IPS-15b (cell line): Measurements from ENCODE around the gene WASHC3.
"Not testable (repeated sequence)": the region's sequence is repeated elsewhere in the genome, so short reads cannot be mapped to it uniquely, and the experiment has no call there.

Experiments
- H3K27me3 ChIP-seq: one replicate; pipeline ENCODE4 v1.6.1; 2013; ENCODE audit warnings: low read length; ENCODE audit not compliant: control insufficient read depth, insufficient read depth
- H3K36me3 ChIP-seq: one replicate; pipeline ENCODE4 v1.6.1; 2013; ENCODE audit warnings: low read length; ENCODE audit not compliant: control insufficient read depth, insufficient read depth
- H3K4me1 ChIP-seq: one replicate; pipeline ENCODE4 v1.6.1; 2013; ENCODE audit warnings: mild to moderate bottlenecking, low read length; ENCODE audit not compliant: control insufficient read depth, insufficient read depth
- H3K4me3 ChIP-seq: one replicate; pipeline ENCODE4 v1.5.1; 2013; ENCODE audit warnings: low read depth, low read length
- H3K9ac ChIP-seq: one replicate; pipeline ENCODE4 v1.6.1; 2013; ENCODE audit warnings: low read depth, mild to moderate bottlenecking, low read length
- H3K9me3 ChIP-seq: one replicate; pipeline ENCODE4 v1.6.1; 2013; ENCODE audit warnings: mild to moderate bottlenecking, low read length; ENCODE audit not compliant: control insufficient read depth, insufficient read depth

WASHC3 gene

DNA sequence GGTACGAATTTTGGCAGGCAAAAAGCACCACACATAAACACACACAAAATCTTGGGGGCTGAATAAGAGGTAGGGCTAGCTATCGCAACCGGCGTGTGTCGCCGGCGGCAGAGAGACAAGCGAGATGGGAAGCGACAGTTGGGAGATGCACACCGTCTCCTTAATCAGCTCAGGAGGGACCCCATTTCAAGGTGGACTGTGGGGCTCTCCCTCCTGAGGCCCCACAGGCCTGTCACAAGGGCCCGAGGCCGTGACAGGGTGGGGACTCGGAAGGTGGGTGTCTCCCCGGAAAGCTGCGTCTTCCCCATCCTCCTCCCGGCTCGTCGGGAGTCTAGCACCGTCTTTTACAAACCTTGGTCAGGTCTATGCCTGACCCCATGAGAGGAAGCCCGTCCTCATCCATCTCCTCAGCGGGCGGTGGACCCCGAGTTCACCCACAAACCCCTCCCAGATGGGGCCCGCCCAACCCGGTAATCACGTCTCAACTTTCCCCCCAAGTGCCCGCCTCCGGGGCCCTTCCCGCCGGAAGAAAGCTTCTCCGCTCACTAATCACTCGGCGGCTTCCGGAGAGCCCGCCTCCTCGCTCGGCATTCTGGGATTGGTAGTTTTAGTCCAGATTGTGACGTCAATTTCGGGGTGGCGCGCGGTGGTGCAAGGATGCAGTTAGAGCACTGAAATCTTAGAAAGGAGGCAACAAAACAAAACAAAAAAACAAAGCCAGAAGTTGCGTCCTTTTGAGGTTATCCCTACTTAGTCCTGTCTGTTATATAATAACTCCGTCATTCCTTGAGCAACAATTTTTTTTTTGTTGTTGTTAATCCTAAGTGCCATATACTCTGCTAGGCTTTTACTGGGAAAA, at the start of gene WASHC3:
Gene WASHC3, minus strand, starts transcription at position 432 of the 859 bp plus-strand sequence. Its CDS starts 29 bp downstream, at position 403.
- Histone ChIP-seq H3K9ac (peak within 1 kb of the TSS; percentile 81), H3K9me3 (no peaks in the 10 kb centered on the region), H3K4me3 (peak within 1 kb of the TSS; percentile 95), H3K36me3 (no peaks in the 10 kb centered on the region), H3K27me3 (no peaks in the 10 kb centered on the region), H3K4me1 (no peaks in the 10 kb centered on the region)

DNA sequence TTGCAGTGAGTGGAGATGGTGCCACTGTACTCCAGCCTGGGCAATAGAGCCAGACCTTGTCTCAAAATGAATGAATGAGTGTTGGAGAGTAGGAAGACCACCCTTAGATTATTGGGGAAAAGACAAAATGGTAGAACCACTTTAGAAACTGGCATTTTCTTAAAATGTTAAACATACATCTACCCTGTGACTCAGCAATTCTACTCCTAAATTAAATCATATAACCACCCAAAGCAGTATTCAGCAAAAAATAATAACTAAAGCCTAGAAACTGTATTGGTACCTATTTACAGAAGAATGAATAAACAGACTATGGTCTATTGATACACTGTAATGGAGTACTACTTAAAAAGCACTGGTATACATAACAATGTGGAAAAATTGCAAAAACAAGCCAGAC, 49.0 kb upstream of the WASHC3 start:
- no peak overlapping the region for H3K9ac ChIP-seq
- peaks cover 2% of the 10 kb centered on the region for H3K36me3 ChIP-seq
- no peaks in the 10 kb centered on the region for H3K9me3 ChIP-seq
- H3K4me1 ChIP-seq, result peaks cover 4% of the 10 kb centered on the region
- no peak overlapping the region for H3K4me3 ChIP-seq
- H3K27me3 ChIP-seq, result no peaks in the 10 kb centered on the region

GRCh38 chr12:102107970-102108369, 46.2 kb upstream of the WASHC3 start:
- H3K36me3 ChIP-seq, result peaks cover 2% of the 10 kb centered on the region
- no peak overlapping the region for H3K9ac ChIP-seq
- no peak overlapping the region for H3K4me3 ChIP-seq
- no peaks in the 10 kb centered on the region for H3K9me3 ChIP-seq
- H3K4me1 ChIP-seq, result peaks cover under 1% of the 10 kb centered on the region
- H3K27me3 ChIP-seq, result no peaks in the 10 kb centered on the region

- Histone ChIP-seq H3K4me3 (no peak overlapping the region), H3K9me3 (no peaks in the 10 kb centered on the region), H3K36me3 (peaks cover 2% of the 10 kb centered on the region), H3K4me1 (no peaks in the 10 kb centered on the region), H3K27me3 (no peaks in the 10 kb centered on the region), H3K9ac (no peak overlapping the region)
Measured at GRCh38 chr12:102106905-102107304, 45.1 kb upstream of the WASHC3 start.

DNA sequence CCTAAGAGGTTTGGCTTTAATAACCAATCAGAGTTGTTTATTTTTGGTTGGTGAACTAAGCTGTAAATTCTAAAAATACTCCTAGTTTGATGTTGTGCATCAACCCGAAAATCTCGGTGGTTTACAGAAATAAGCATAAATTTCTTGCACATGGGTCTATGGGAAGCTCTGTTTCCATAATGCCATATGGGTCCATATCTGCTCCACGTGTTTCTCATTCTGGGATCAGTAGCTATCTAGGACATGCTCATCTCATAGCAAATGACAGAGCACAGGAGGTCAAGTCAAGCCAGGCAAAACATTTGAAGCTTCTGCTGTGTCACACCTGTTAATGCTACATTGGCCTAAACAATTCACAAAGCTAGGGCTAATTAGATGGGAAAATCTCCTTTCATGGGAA, 35.1 kb upstream of the WASHC3 start:
- Histone ChIP-seq H3K36me3 (no peaks in the 10 kb centered on the region), H3K9me3 (no peaks in the 10 kb centered on the region), H3K4me1 (no peaks in the 10 kb centered on the region), H3K9ac (no peak overlapping the region), H3K27me3 (no peaks in the 10 kb centered on the region), H3K4me3 (no peak overlapping the region)

DNA sequence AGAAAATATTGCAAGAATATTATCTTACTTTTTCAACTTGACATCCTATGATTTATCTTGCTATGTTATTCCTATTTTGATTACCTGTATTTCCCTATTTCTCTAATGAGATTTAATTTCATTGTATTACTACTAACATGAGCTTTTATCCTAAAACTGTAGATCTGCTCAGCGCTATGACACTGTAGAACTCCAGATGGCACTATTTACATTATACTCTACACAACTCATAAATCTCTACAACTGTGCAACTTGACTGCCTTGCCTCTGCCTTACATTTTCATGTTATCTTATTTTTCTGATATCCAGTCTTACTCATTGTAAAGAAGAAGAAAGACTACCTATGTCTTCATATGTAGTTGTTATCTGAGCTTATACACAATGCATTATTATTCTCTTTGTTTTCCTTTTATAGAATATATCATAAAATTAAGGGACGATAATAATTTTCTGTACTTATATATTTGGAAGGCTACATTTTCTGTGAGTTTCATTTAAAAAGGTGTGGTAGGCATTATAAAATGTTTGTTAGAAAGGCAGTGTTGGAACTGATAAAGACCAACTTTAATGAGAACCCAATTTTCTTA, 34.0 kb upstream of the WASHC3 start:
- Histone ChIP-seq H3K9me3 (peaks cover 3% of the 10 kb centered on the region), H3K36me3 (no peaks in the 10 kb centered on the region), H3K9ac (no peak overlapping the region), H3K27me3 (no peaks in the 10 kb centered on the region), H3K4me1 (no peaks in the 10 kb centered on the region), H3K4me3 (no peak overlapping the region)

DNA sequence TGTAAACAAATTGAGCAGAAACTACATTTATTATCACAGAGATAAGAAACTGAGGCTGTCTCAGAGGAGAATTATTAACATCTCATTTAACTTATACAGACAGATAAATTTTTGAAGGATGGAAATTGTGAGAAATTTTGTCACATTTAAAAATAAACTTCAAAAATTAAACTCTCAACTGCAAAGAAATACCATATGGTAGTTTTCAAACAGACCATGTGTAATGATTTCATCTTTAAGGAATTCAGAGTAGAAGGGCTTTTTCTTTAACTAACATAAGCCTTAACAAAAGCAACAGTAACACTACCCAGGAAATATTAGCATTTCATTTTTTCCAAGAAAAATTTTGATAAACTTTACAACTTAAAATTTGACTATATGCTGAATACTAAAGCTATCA, 31.5 kb upstream of the WASHC3 start:
- H3K4me3 ChIP-seq, result no peak overlapping the region
- no peaks in the 10 kb centered on the region for H3K27me3 ChIP-seq
- H3K4me1 ChIP-seq, result no peaks in the 10 kb centered on the region
- no peaks in the 10 kb centered on the region for H3K36me3 ChIP-seq
- peaks cover 9% of the 10 kb centered on the region for H3K9me3 ChIP-seq
- H3K9ac ChIP-seq, result no peak overlapping the region

- not testable (repeated sequence) for H3K4me3 ChIP-seq, H3K9me3 ChIP-seq, H3K4me1 ChIP-seq, H3K36me3 ChIP-seq, H3K27me3 ChIP-seq, H3K9ac ChIP-seq
Measured at GRCh38 chr12:102089228-102089835, 27.5 kb upstream of the WASHC3 start.

DNA sequence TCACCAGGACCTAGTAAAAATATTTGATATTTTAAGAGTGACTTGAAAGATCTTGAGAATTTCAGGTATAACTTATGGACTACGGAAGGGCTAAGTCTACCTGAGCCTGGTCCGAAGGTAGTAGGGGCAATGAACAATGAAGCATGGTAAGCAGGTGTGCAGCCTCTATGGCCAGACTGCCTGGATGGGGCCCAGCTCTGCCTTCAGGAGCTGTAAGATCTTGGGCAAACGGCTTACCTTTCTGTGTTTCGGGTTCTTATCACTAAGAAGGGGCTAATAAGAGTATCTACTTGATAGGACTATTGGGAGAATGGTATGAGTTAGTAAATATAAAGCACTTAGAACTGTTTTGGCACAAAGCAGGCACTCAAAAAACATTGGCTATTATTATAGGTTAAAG, 19.1 kb upstream of the WASHC3 start:
- no peaks in the 10 kb centered on the region for H3K27me3 ChIP-seq
- H3K9me3 ChIP-seq, result no peaks in the 10 kb centered on the region
- no peak overlapping the region for H3K9ac ChIP-seq
- H3K4me1 ChIP-seq, result no peaks in the 10 kb centered on the region
- H3K4me3 ChIP-seq, result no peak overlapping the region
- peaks cover 7% of the 10 kb centered on the region for H3K36me3 ChIP-seq

GRCh38 chr12:102072092-102072491, 10.3 kb upstream of the WASHC3 start:
- not testable (repeated sequence) for H3K4me1 ChIP-seq, H3K9ac ChIP-seq

GRCh38 chr12:102069707-102070106, 7.9 kb upstream of the WASHC3 start:
- Histone ChIP-seq H3K4me1 (no peaks in the 10 kb centered on the region), H3K9me3 (no peaks in the 10 kb centered on the region), H3K27me3 (no peaks in the 10 kb centered on the region), H3K4me3 (no peak overlapping the region), H3K9ac (no peak overlapping the region), H3K36me3 (no peaks in the 10 kb centered on the region)

More at GRCh38 chr12:102072092-102072491, 10.3 kb upstream of the WASHC3 start:
- not testable (repeated sequence) for H3K27me3 ChIP-seq, H3K4me3 ChIP-seq, H3K36me3 ChIP-seq, H3K9me3 ChIP-seq
